Psoas muscle (tissue), 8 donors: ENCODE data around the gene PHF20. TPM values are rescaled to one million over a fixed set of nuclear protein-coding genes. Genes with fewer than 3 reads are reported as not detected.

ENCODE experiments used
- ATAC-seq, 4 donors: fragments of 200-7000 bp; cut with Tn5 transposase; one replicate each; pipeline ENCODE4 v1.9.1; 2020; ENCODE audit warnings: moderate library complexity in 3 of 4, mild to moderate bottlenecking in 2 of 4
- DNase-seq, 2 donors: peaks; one replicate each; pipeline ENCODE4 v3.0.0-alpha.2; 2020
- H3K27ac ChIP-seq: fragments of 200-600 bp; one replicate; pipeline ENCODE4 v1.8.0; 2022
- H3K27me3 ChIP-seq, 3 donors: fragments of 200-600 bp in 1 of 3; one replicate each; pipeline versions ENCODE4 v1.6.1 to v1.8.0; 2013 to 2022; ENCODE audit warnings: low read length in 2 of 3, mild to moderate bottlenecking in 2 of 3, moderate library complexity in 1 of 3; ENCODE audit not compliant: insufficient read depth in 3 of 3
- H3K36me3 ChIP-seq, 2 donors: fragments of 200-600 bp in 1 of 2; one replicate each; pipeline versions ENCODE4 v1.6.1 to v1.8.0; 2013 to 2022; ENCODE audit warnings: low read depth in 1 of 2, mild to moderate bottlenecking in 1 of 2, moderate library complexity in 1 of 2; ENCODE audit not compliant: insufficient read depth in 1 of 2
- H3K4me1 ChIP-seq: fragments of 200-600 bp; one replicate; pipeline ENCODE4 v1.8.0; 2022
- H3K4me3 ChIP-seq: fragments of 200-600 bp; one replicate; pipeline ENCODE4 v1.8.0; 2022; ENCODE audit warnings: mild to moderate bottlenecking
- H3K9me3 ChIP-seq: fragments of 200-600 bp; one replicate; pipeline ENCODE4 v1.8.0; 2022
- CTCF ChIP-seq: fragments of 200-600 bp; IDR thresholded peaks from one replicate; pipeline ENCODE4 v1.8.0; 2022; ENCODE audit warnings: antibody characterized with exemption
- WGBS, 3 donors: extraction: QIAGEN DNeasy Blood & Tissue Kit; methylation state at CpG; one replicate each; pipeline versions ENCODE4 v1.1.6 to v1.1.7; 2013; 5-methylcytosine and 5-hydroxymethylcytosine counted together
- intact Hi-C, 2 donors: fragments of 100-400 bp; cut with DNase I; formaldehyde crosslinking; loops; one replicate each; pipeline versions ENCODE4 v1.11.0 to v1.14.2; 2022
- polyA plus RNA-seq, 3 donors: library from polyadenylated mRNA; stranded (reverse); fragments of 200-250 nt; gene quantifications; one replicate each; pipeline ENCODE4 v1.2.3, GENCODE V29; 2013
- total RNA-seq, 4 donors: library from RNA; stranded (reverse); fragmentation: NEBNext Ultra II Directional in 2 of 4; extraction: Animal tissue kit (Norgen Biotek cat#: 25700) in 2 of 4; gene quantifications; one replicate each; pipeline versions ENCODE4 v1.2.1 to v1.2.4, GENCODE V29; 2021 to 2023
- donor health status: healthy with polysubstance abuse.
- donor health status: DM: no; HTN: no; CAD: no; lungs with moderate emphysema.
- donor health status: Bipolar disorder and iron deficiency.
- donor health status: healthy.
- donor health status: DM: yes; HTN: yes; CAD: no.
- donor health status: DM: no; HTN: no; CAD: no.
- donor health status: DM: no; HTN: no; CAD: no.
- donor health status: DM: yes; HTN: yes; CAD: no.

Gene PHF20
- total and polyA plus RNA-seq, 7 donors: 32.1 to 97.9 (median 58.6) TPM

- Histone ChIP-seq H3K27me3 (no peaks in the 10 kb centered on the region), H3K36me3 (peaks cover 8 to 64% of the 10 kb centered on the region in 2 donors), H3K4me1 (peaks cover 62% of the 10 kb centered on the region), H3K4me3 (peak overlapping the region; percentile 94), H3K27ac (peak overlapping the region; percentile 95), H3K9me3 (no peaks in the 10 kb centered on the region)
- ATAC-seq (no peak), DNase-seq (no peak)
- peak; percentile 17 for TF ChIP-seq CTCF
- intact Hi-C loops: loop anchor here (5.0 kb wide), 2 partner anchors 37 to 143 kb away; no protein-coding TSS in a partner anchor
- 15 to 40% (median 17%) methylated on average over 7 of the region's 7 CpGs for WGBS, 3 donors
These were observed 32.3 kb upstream of the PHF20 start for GRCh38 chr20:35739294-35740163.

DNA sequence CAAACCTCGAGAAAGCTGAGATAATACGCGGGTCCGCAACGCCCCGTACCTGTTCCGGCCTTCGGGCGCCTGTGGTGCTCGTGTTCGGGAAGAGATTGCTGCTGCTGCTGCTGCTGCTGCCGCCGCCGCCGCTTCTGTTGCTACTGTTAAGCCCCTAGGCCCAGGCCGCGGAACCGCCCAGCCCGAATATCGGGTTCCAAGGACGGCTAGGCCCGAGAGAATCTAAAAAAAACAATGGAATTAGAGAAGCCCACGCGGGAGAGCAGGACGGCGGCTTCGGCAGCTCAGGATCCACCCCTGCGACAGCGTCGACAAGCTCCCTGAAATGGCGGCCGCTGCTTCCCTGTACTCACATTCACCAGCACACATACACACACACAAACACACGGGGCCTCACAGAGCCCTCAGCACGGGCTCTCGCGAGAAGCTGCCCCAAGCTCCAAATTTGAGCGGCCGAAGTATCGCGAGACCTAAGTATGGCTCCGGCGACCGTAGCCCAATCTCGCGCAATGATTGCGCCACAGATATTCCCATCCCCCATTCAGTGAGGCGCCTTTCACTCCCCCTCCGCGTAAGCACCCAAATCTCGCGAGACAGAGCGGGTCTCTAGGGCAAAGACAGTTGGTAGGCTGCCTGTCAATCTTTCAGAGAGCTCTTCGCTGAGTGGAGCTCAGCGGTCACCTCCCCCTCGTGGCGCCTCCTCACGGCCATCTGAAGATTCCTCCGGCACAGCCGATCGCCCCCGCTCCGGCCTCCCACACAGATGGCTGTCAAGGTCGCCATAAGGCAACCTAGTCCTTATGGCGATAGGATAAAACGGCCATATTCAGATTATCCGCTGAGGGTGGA is 29.7 kb upstream of the PHF20 start, which contains the start of gene RBM39:
TSS of gene RBM39 (minus strand) at position 369 of the 849 bp plus-strand sequence. CDS start 1,386 bp downstream, outside the sequence.
- peak; percentile 41 for TF ChIP-seq CTCF
- Histone ChIP-seq H3K27me3 (no peaks in the 10 kb centered on the region), H3K27ac (peak within 1 kb of the TSS; percentile 95)

DNA sequence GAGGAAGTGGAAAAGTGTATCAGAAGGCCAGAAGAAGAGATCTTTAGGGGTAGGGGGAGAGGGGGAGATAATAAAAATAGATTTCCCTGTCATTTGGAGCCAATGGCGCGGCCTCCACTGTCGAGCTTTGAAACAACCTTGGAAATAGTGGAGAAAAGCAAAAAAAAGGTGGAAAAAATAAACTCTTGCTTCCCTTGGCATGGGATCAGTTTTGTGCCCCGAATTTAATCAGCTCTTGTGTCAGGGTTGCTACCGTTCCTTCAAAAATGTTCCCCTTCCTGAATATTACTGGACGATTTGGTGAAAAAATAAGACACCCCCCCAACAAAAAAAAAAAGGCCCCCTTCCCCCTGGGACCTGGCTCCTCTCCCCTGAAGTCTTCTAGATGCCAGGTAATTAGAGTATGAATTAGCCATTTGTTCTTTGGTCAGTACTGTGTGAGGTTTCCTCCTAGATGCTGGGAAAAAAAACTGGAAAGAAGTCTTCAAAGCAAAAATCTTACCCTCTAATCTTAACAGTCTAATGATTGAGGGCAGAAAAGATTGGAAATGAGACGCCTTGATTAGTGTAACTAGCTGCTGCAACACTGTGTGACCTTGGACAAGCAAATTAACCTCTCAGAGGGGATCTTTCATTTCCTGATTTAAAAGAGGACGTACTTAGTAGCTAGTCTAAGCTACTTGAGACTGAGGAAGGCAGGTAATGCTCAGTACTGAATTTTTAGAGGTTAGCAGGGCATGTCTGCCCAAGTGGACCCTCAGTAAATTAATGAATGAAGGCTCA is 28.9 kb upstream of the PHF20 start:
- H3K4me3 ChIP-seq: peak overlapping the region; percentile 94
- peaks cover 4 to 30% of the 10 kb centered on the region in 2 donors for H3K36me3 ChIP-seq
- no peaks in the 10 kb centered on the region for H3K9me3 ChIP-seq
- peaks cover 34% of the 10 kb centered on the region for H3K4me1 ChIP-seq
- WGBS, 3 donors: 1 to 5% (median 1%) methylated on average over 8 of the region's 8 CpGs
- DNase-seq (no peak), ATAC-seq (no peak)
- peak overlapping the region; percentile 95 for H3K27ac ChIP-seq
- intact Hi-C loops: loop anchor here (1.0 to 5.0 kb wide), 3 partner anchors 25 to 139 kb away; no protein-coding TSS in a partner anchor
- TF ChIP-seq CTCF: no peak
- H3K27me3 ChIP-seq: no peaks in the 10 kb centered on the region

More for the DNA sequence above, 29.7 kb upstream of the PHF20 start, which contains the start of gene RBM39:
- Histone ChIP-seq H3K36me3 (peaks cover 7 to 38% of the 10 kb centered on the region in 2 donors), H3K9me3 (no peaks in the 10 kb centered on the region), H3K4me1 (peaks cover 36% of the 10 kb centered on the region), H3K4me3 (peak within 1 kb of the TSS; percentile 94)
- 0 to 1% (median 0%) methylated on average over 66 of the region's 66 CpGs for WGBS, 3 donors
- peak; percentile 92 to 94 (median 94) for ATAC-seq
- DNase-seq: peak; percentile 99 to 100
- intact Hi-C loops: loop anchor here (1.0 to 5.0 kb wide), 2 partner anchors 26 to 140 kb away; no protein-coding TSS in a partner anchor
